Thyroid gland (tissue), 4 donors: ENCODE results near the gene MYH14.

ENCODE experiments used
- CTCF ChIP-seq, 6 experiments: fragments of 200-600 bp in 3 of 6; fragments of 450-650 bp in 3 of 6; sonication (generic) in 3 of 6; IDR thresholded peaks; one replicate each; pipeline ENCODE4 v1.5.1; 2016 to 2019; ENCODE audit warnings: antibody characterized with exemption in 6 of 6, mild to moderate bottlenecking in 2 of 6, inconsistent platforms in 1 of 6, moderate library complexity in 1 of 6
- POLR2A ChIP-seq, 2 donors: fragments of 450-650 bp; IDR thresholded peaks; one replicate each; pipeline ENCODE4 v1.6.1; 2017; ENCODE audit warnings: antibody characterized with exemption in 2 of 2, mild to moderate bottlenecking in 2 of 2, moderate library complexity in 1 of 2

GRCh38 chr19:50280074-50280473 is 76.7 kb downstream of the MYH14 start:
- no peak for TF ChIP-seq POLR2A (IDR thresholded peaks at IDR 0.05)
- TF ChIP-seq CTCF (IDR thresholded peaks at IDR 0.05): no peak
